ENCODE results near the gene LBX2.

Gene LBX2, protein sequence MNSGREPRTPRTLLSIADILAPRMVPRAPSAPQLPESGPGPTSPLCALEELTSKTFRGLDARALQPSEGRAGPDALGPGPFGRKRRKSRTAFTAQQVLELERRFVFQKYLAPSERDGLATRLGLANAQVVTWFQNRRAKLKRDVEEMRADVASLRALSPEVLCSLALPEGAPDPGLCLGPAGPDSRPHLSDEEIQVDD

DNA sequence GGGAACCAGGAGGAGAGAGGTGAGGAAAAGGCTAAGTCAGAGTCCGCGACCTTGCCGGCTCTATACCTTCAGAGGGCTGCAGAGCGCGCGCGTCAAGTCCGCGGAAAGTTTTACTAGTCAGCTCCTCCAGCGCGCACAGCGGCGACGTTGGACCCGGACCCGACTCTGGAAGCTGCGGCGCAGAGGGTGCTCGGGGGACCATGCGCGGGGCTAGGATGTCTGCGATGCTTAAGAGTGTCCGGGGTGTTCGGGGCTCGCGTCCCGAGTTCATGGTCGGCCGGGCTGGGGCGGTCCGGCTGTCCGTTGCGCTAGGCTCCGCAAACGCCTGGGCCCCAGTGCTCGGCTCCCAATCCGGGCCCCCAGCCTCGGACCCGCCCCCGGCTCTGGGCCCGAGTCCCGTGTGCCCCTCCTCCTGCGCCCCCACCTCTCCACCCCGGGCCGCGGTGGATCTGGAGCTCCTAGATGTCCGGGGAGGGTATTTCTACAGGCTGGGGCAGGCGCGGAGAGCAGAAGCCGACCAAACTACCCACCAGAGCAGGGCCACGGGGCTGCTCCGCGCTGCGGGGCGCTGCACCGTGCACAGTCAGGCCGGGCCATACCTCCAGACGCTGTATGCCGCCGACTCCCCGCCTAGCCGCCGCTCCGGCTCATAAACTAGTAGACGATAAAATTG is at the start of gene LBX2:
TSS of gene LBX2 (minus strand) at position 337 of the 673 bp plus-strand sequence. CDS start at position 271, 66 bp downstream.
- Histone ChIP-seq H3K4me1 (ENCODE audit: insufficient read depth, low read length) (peaks cover 4% of the 10 kb centered on the region; the same call in 1 of the 2 replicates), H3K9ac (ENCODE audit: low read depth, low read length) (peak within 1 kb of the TSS; percentile 53), H3K36me3 (ENCODE audit: insufficient read depth, low read length) (no peaks in the 10 kb centered on the region), H3K9me3 (ENCODE audit: control insufficient read depth, insufficient read depth, low read length) (no peaks in the 10 kb centered on the region)

DNA sequence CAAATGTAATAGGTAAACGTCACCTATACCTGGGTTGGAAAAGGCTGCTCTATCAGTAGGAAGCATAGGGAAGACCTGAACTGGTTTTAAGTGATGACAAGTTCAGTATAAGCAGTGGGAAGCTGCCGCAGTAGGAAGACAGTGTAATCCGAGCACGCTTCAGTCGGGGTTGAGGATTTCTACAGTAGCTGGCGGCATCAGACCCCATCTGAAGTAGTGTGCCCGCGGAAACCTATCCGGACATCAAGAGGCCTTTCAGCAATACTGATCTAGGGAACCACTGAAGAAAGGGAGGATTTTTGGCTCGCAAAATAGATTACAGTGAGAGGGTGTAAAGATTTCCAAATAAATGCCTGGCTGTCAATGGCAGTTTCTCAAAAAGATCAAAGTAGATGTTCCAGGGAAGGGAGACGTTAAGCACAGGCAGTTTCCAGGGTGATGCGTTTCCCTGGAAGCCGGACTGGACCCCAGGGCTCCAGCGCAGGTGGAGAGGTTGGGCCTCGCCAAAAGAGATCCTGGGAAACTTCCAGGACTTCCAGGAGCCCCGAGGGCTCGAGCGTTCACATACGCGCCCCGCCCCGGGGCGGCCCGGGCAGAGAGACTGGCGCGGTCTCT is 49.0 kb upstream of the LBX2 start:
- peaks cover 7% of the 10 kb centered on the region; the same call in 1 of the 2 replicates for H3K4me1 ChIP-seq (ENCODE audit: insufficient read depth, low read length)
- no peaks in the 10 kb centered on the region for H3K9me3 ChIP-seq (ENCODE audit: control insufficient read depth, insufficient read depth, low read length)
- peak overlapping the region; percentile 74 for H3K9ac ChIP-seq (ENCODE audit: low read depth, low read length)
- no peaks in the 10 kb centered on the region for H3K36me3 ChIP-seq (ENCODE audit: insufficient read depth, low read length)

DNA sequence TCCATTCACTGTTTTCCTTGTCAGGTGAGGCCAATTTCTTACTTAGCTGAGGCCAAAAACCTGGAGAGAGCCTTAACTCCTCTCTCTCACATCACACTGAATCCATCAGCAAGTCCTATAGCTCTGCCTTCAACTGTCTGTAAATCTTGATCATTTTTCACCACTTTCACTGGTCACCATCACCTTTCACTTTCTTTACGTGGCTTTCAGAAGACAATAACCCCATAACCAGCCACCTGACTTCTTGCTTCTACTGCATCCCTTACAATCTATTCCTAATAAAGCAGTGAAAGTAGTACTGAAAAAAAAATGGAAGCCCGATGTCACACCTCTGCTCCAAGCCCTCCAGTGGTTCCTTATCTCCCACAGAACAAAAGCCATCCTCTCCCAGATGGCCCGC is 46.6 kb upstream of the LBX2 start:
- H3K4me1 ChIP-seq (ENCODE audit: insufficient read depth, low read length), result no peaks in the 10 kb centered on the region
- H3K36me3 ChIP-seq (ENCODE audit: insufficient read depth, low read length), result no peaks in the 10 kb centered on the region
- no peak overlapping the region for H3K9ac ChIP-seq (ENCODE audit: low read depth, low read length)
- H3K9me3 ChIP-seq (ENCODE audit: control insufficient read depth, insufficient read depth, low read length), result no peaks in the 10 kb centered on the region

DNA sequence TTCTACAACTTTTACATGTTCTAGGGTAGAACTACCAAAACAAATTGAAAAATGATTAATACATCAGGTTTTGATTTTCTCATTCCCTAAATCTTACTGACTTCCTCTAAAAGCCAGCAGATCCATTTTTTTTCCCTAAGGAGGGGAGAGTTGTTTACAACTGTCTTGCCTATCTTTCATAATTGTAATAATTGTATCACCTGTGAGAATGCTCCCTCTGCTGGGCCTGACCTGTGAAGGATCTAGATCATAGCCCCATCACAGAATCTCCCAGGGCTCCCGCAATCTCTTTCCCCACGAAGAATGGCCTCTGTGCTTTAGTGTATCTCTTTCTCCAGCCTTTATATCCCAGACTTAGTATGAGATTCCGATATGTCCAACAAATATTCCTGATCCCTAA is 45.2 kb upstream of the LBX2 start:
- Histone ChIP-seq H3K9me3 (ENCODE audit: control insufficient read depth, insufficient read depth, low read length) (no peaks in the 10 kb centered on the region), H3K9ac (ENCODE audit: low read depth, low read length) (no peak overlapping the region), H3K36me3 (ENCODE audit: insufficient read depth, low read length) (no peaks in the 10 kb centered on the region), H3K4me1 (ENCODE audit: insufficient read depth, low read length) (no peaks in the 10 kb centered on the region)

DNA sequence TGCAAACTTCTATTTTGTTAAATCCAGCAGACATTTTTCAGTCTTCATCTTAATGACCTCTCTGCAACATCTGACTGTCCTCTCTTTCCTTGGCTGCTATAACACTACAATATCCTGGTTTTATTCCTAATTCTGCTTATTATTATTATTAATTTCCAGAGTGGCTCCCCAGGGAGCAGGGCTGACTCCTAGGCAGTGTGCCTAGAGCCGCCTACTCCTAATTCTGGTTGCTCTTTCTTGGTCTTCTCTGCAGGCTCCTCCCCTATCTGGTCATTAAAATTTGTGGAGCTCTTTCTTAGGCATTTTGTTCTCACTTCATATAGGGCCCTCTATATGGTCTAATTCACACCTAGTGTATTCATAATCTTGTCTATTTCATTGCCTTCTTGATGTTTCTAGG is 43.6 kb upstream of the LBX2 start:
- Histone ChIP-seq H3K9me3 (ENCODE audit: control insufficient read depth, insufficient read depth, low read length) (no peaks in the 10 kb centered on the region), H3K9ac (ENCODE audit: low read depth, low read length) (no peak overlapping the region), H3K36me3 (ENCODE audit: insufficient read depth, low read length) (no peaks in the 10 kb centered on the region), H3K4me1 (ENCODE audit: insufficient read depth, low read length) (no peaks in the 10 kb centered on the region)

DNA sequence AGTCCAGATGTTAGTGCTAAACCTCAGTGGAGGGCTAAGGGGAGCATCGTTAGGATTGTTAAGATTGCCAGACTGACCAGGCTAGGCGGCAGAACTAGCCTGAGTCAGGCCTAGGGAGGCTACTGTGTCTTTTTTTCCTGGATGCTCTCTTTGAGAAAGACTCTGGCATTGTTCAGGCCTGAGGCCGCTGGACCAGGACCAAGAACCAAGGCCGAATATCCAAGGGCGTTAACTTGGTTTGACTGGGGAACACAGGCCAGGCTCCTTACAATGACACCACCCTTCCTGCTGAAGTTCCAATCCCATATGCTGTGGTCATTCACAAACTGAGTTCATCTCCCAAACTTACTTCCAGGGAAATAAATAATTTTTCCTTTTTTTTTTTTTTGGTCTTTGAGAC is 40.9 kb upstream of the LBX2 start:
- Histone ChIP-seq H3K36me3 (ENCODE audit: insufficient read depth, low read length) (no peaks in the 10 kb centered on the region), H3K4me1 (ENCODE audit: insufficient read depth, low read length) (peaks cover 4% of the 10 kb centered on the region; the same call in 1 of the 2 replicates), H3K9ac (ENCODE audit: low read depth, low read length) (no peak overlapping the region), H3K9me3 (ENCODE audit: control insufficient read depth, insufficient read depth, low read length) (no peaks in the 10 kb centered on the region)

DNA sequence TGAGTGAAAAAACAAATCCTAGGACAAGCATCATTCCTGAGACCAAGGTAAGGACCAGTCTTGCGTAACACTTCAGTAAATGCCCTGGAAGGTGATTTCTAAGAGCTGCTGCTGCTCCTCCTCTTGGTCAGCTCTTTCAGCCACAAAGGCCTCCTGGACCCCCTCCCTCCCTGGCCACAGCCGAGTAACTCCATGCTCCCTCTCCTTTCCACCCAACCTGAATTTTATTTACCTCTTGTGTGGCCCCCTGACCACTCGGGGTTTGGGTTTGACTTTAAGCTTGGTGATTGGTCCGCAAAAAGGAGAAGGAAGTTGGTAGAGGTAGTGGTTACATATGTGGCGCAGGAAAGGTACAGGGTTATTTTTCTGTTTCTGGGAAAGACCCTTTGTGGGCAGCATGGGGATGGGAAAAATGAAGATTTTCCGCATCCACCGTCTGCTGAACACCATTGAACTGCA is 39.5 kb upstream of the LBX2 start:
- H3K4me1 ChIP-seq (ENCODE audit: insufficient read depth, low read length), result peaks cover 4% of the 10 kb centered on the region; the same call in 1 of the 2 replicates
- no peaks in the 10 kb centered on the region for H3K9me3 ChIP-seq (ENCODE audit: control insufficient read depth, insufficient read depth, low read length)
- H3K36me3 ChIP-seq (ENCODE audit: insufficient read depth, low read length), result no peaks in the 10 kb centered on the region
- no peak overlapping the region for H3K9ac ChIP-seq (ENCODE audit: low read depth, low read length)

DNA sequence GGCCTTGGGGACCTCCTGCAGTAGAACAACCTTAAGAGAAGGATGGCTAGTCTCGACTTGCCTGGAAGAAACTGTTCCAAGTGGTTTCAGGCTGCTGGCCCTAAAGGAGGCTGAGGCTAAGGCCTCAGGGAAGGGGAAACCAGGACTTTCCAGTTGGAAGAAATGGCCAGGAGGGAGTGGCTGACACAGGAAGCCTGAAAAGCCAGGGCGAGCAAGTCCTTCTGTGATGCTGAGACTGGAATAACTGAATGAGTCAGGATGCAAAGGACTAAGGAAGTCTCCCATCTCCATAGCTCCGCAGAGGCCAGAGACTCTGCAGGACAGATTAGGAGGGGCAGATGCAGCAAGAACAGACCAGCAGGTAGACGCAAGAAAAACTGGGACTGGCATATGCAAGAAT is 37.7 kb upstream of the LBX2 start:
- Histone ChIP-seq H3K9me3 (ENCODE audit: control insufficient read depth, insufficient read depth, low read length) (no peaks in the 10 kb centered on the region), H3K9ac (ENCODE audit: low read depth, low read length) (no peak overlapping the region)

DNA sequence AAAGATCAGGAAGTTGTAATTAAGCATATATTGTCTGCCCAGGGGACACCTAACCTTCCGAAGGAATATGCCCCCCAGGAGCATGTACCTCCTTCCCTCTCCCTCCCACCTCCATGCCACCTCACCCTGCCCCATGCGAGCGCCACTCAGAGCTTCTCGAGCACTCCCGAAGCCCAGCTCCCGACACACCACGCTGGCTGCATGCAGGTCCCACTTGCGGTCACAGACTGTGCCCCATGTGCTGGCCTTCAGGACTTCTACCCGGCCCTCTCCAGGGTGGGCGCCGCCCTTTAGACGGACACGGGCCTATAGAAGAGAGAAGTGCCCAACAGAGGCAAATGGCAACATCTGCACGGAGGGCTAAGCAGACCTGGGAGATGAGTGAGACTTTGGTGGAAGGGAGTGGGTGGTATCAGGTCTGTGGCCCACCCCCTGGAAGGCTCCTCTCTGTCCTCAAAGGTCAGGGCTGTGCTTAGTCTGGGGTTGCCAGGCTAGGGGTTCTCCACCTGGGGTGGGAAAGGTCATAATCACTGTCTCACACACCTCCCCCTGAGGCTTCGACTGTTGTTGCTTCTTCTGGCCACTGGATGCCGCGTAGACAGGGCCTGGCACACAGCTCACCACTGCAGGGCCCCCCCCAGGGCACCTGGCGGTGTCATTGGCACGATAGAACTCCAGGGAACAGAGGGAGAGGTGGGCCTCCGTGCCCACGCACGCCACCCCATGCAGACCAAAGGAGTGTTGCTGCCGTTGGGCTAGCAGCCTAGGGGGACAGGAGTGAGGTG is 37.0 kb upstream of the LBX2 start:
- H3K9me3 ChIP-seq (ENCODE audit: control insufficient read depth, insufficient read depth, low read length), result no peaks in the 10 kb centered on the region
- H3K4me1 ChIP-seq (ENCODE audit: insufficient read depth, low read length), result peaks cover 4% of the 10 kb centered on the region; the same call in 1 of the 2 replicates
- no peaks in the 10 kb centered on the region for H3K36me3 ChIP-seq (ENCODE audit: insufficient read depth, low read length)
- no peak overlapping the region for H3K9ac ChIP-seq (ENCODE audit: low read depth, low read length)

More for the DNA sequence above, 37.7 kb upstream of the LBX2 start:
- H3K4me1 ChIP-seq (ENCODE audit: insufficient read depth, low read length), result peaks cover 4% of the 10 kb centered on the region; the same call in 1 of the 2 replicates
- H3K36me3 ChIP-seq (ENCODE audit: insufficient read depth, low read length), result no peaks in the 10 kb centered on the region

DNA sequence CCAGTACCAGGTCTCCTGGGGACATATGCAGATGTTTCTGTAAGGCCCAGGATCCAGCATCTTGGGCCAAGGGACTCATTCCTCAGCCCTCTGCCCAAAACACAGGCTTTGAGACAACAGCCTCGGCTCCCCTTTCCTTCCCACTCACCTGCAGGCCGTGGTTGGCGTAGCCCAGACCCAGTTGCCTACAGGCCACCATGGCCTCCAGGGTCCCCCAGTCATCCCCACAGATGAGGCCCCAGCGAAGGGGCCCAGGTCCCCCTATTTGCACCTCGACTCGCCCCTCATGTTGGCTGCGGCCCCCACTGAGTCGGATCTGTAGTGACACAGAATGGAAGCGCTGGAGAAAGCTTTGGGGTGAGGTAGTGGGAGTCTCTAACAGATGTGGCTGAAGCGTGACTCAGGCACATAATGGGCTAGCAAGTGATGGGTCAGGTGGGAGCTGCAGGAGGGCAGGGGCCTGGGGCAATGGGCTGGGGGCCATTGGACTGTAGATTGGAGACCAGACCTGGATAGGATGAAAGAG is 36.1 kb upstream of the LBX2 start:
- H3K36me3 ChIP-seq (ENCODE audit: insufficient read depth, low read length), result no peaks in the 10 kb centered on the region
- no peaks in the 10 kb centered on the region for H3K9me3 ChIP-seq (ENCODE audit: control insufficient read depth, insufficient read depth, low read length)
- H3K9ac ChIP-seq (ENCODE audit: low read depth, low read length), result no peak overlapping the region
- H3K4me1 ChIP-seq (ENCODE audit: insufficient read depth, low read length), result peaks cover 7% of the 10 kb centered on the region; the same call in 1 of the 2 replicates

DNA sequence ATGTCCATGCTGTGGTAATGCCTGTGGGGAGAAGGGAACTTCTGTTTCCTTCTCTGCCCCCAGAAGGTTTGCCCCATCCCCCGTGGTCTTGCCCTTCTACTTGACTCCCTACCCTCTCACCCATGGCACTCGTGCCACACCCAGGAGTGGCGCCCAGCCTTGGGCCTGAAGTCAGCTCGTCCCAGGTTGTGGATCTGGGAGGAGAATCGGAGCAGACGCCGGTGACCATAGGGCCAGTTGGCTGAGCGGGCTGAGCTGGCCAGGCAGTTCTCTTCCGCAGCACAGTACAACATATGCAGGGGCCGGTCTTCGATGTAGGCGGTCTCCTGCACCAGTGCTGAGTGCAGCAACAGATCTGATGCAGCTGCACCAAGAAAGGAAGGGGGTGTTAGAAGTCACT is 35.0 kb upstream of the LBX2 start:
- Histone ChIP-seq H3K4me1 (ENCODE audit: insufficient read depth, low read length) (peaks cover 7% of the 10 kb centered on the region; the same call in 1 of the 2 replicates), H3K36me3 (ENCODE audit: insufficient read depth, low read length) (no peaks in the 10 kb centered on the region), H3K9me3 (ENCODE audit: control insufficient read depth, insufficient read depth, low read length) (no peaks in the 10 kb centered on the region), H3K9ac (ENCODE audit: low read depth, low read length) (no peak overlapping the region)

DNA sequence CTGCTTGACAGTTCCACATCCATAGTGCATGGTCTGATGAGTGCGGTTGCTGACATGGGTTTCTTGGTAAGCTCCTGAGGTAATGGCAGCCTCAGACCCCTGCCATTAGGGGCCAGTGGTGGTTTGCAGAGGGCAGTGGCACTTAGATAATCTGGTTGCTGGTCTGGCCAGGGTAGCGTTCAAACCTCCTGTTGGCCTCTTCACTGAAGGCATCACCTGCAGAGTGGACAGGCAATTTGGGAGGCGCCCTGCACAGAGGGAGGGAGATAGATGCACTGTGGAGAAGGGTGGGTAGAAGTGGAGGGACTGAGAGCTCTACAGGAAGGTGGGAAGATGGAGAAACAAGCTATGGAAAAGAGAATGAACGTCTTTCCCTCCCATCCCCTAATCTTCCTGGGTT is 34.1 kb upstream of the LBX2 start:
- Histone ChIP-seq H3K36me3 (ENCODE audit: insufficient read depth, low read length) (no peaks in the 10 kb centered on the region), H3K4me1 (ENCODE audit: insufficient read depth, low read length) (peaks cover 11% of the 10 kb centered on the region), H3K9me3 (ENCODE audit: control insufficient read depth, insufficient read depth, low read length) (no peaks in the 10 kb centered on the region), H3K9ac (ENCODE audit: low read depth, low read length) (no peak overlapping the region)

DNA sequence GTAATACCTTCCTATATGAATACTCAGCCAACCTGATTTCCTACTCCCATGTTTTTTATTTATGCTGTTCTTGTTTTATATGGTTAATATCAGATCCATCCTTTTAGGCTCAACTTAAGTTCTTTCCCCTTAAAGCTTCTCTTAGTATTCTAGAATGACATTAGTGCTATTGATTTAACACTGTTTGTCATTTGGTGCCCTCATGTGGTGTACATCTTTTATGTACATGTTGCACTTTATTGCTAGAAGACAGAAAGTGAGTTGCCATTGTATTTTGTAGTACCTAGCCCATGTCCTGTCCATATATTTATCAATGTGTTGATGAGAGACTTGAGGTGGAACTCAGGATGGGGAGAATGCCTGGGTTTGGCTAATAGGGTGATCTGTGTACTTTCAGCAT is 32.8 kb upstream of the LBX2 start:
- Histone ChIP-seq H3K9ac (ENCODE audit: low read depth, low read length) (no peak overlapping the region), H3K36me3 (ENCODE audit: insufficient read depth, low read length) (peaks cover 5% of the 10 kb centered on the region)

DNA sequence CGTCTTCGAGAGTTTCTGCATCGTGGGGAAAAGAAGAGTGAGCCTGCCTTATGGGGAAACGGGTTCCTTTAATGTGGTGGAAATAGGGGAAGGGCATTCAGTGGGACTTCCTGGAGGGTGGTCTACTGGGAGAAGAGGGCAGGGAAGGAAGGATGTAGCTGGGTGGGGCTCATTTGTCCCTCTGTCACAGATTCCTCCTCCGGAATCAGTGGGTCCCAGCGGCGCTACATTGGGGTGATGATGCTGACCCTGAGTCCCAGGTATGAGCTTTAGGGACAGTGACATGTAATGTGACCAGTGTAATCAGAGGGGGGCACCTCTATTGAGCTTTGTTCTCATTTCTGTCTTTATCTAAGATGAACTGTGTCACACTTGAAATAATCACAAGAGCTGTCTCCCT is 32.3 kb upstream of the LBX2 start:
- H3K36me3 ChIP-seq (ENCODE audit: insufficient read depth, low read length), result peaks cover 8% of the 10 kb centered on the region

More for the DNA sequence above, 32.8 kb upstream of the LBX2 start:
- peaks cover 12% of the 10 kb centered on the region for H3K4me1 ChIP-seq (ENCODE audit: insufficient read depth, low read length)
- no peaks in the 10 kb centered on the region for H3K9me3 ChIP-seq (ENCODE audit: control insufficient read depth, insufficient read depth, low read length)

More for the DNA sequence above, 32.3 kb upstream of the LBX2 start:
- peaks cover 12% of the 10 kb centered on the region for H3K4me1 ChIP-seq (ENCODE audit: insufficient read depth, low read length)
- H3K9ac ChIP-seq (ENCODE audit: low read depth, low read length), result no peak overlapping the region
- no peaks in the 10 kb centered on the region for H3K9me3 ChIP-seq (ENCODE audit: control insufficient read depth, insufficient read depth, low read length)

Data from ES-I3 (cell line).